Panc1 (cell line): ENCODE measurements around the gene TTLL10.

Experiments used
- CTCF ChIP-seq: fragments of 450-650 bp; IDR thresholded peaks from 2 replicates; pipeline ENCODE4 v1.5.1; 2017; ENCODE audit warnings: mild to moderate bottlenecking
- POLR2AphosphoS5 ChIP-seq: IDR thresholded peaks from 2 replicates; pipeline ENCODE4 v1.6.1; 2012; ENCODE audit warnings: mild to moderate bottlenecking, low read depth, low read length, moderate library complexity

GRCh38 chr1:1149416-1149815, 24.3 kb upstream of the TTLL10 start:
- TF ChIP-seq CTCF (no peak), POLR2AphosphoS5 (no peak)
